Epithelial cell of prostate (primary cell): Measurements from ENCODE around the gene OR11H7.
A peak's percentile ranks its signal among the peaks of the same experiment; 100 is the strongest.
"Not testable (repeated sequence)": the region's sequence is repeated elsewhere in the genome, so short reads cannot be mapped to it uniquely, and the experiment has no call there.

Experiments
- DNase-seq: peaks from one replicate; pipeline ENCODE4 v3.0.0-alpha.2; 2011; ENCODE audit warnings: low read depth, low spot score
- H3K27ac ChIP-seq: fragments of 450-650 bp; 2 replicates; pipeline ENCODE4 v1.5.1; 2017; ENCODE audit warnings: mild to moderate bottlenecking

The OR11H7 gene

GRCh38 chr14:20228681-20229080 lies at the start of gene OR11H7:
OR11H7 (plus strand) TSS chr14:20228981.
- H3K27ac ChIP-seq, result no peak within 1 kb of the TSS
- no peak for DNase-seq

- DNase-seq, result no peak
- no peak overlapping the region for H3K27ac ChIP-seq
Observed at GRCh38 chr14:20179218-20179617, 49.6 kb upstream of the OR11H7 start.

- DNase-seq, result no peak
- no peak overlapping the region for H3K27ac ChIP-seq
Observed at GRCh38 chr14:20179880-20180279, 48.9 kb upstream of the OR11H7 start.

- DNase-seq, result no peak
- H3K27ac ChIP-seq, result no peak overlapping the region
Observed at GRCh38 chr14:20180486-20180885, 48.3 kb upstream of the OR11H7 start.

- H3K27ac ChIP-seq, result no peak overlapping the region
- DNase-seq, result no peak
Observed at GRCh38 chr14:20184181-20184580, 44.6 kb upstream of the OR11H7 start.

- H3K27ac ChIP-seq, result no peak within 1 kb of the TSS
- DNase-seq, result no peak
Observed at GRCh38 chr14:20190596-20190995, 38.2 kb upstream of the OR11H7 start, which contains the start of gene OR11G2. OR11G2 (plus strand) TSS chr14:20190896; CDS start chr14:20197438, 6,542 bp downstream.

GRCh38 chr14:20191396-20191795 lies 37.4 kb upstream of the OR11H7 start:
- DNase-seq, result no peak
- no peak overlapping the region for H3K27ac ChIP-seq

GRCh38 chr14:20194101-20194500 lies 34.7 kb upstream of the OR11H7 start:
- no peak for DNase-seq
- no peak overlapping the region for H3K27ac ChIP-seq

GRCh38 chr14:20195170-20195569 lies 33.6 kb upstream of the OR11H7 start:
- H3K27ac ChIP-seq, DNase-seq: not testable (repeated sequence)

GRCh38 chr14:20195911-20196310 lies 32.9 kb upstream of the OR11H7 start:
- no peak for DNase-seq
- H3K27ac ChIP-seq, result no peak overlapping the region

GRCh38 chr14:20197459-20197858 lies 31.3 kb upstream of the OR11H7 start:
- H3K27ac ChIP-seq, result no peak overlapping the region
- DNase-seq, result no peak

- DNase-seq, result no peak
- no peak overlapping the region for H3K27ac ChIP-seq
Observed at GRCh38 chr14:20198991-20199390, 29.8 kb upstream of the OR11H7 start.

- DNase-seq, result no peak
- H3K27ac ChIP-seq, result no peak overlapping the region
Observed at GRCh38 chr14:20204721-20205120, 24.1 kb upstream of the OR11H7 start.

- H3K27ac ChIP-seq, result no peak overlapping the region
Observed at GRCh38 chr14:20209595-20209994, 19.2 kb upstream of the OR11H7 start.

GRCh38 chr14:20212406-20212805 lies 16.4 kb upstream of the OR11H7 start:
- DNase-seq, result not testable (repeated sequence)

More at GRCh38 chr14:20209595-20209994, 19.2 kb upstream of the OR11H7 start:
- DNase-seq, result no peak

GRCh38 chr14:20215196-20215595 lies 13.6 kb upstream of the OR11H7 start:
- DNase-seq, result no peak
- no peak overlapping the region for H3K27ac ChIP-seq

More at GRCh38 chr14:20212406-20212805, 16.4 kb upstream of the OR11H7 start:
- not testable (repeated sequence) for H3K27ac ChIP-seq

GRCh38 chr14:20219033-20219432 lies 9.7 kb upstream of the OR11H7 start:
- H3K27ac ChIP-seq, result no peak overlapping the region
- DNase-seq, result no peak

- no peak for DNase-seq
- no peak within 1 kb of the TSS for H3K27ac ChIP-seq
Observed at GRCh38 chr14:20223410-20223809, 5.4 kb upstream of the OR11H7 start, which contains the start of gene OR11H6. OR11H6 (plus strand) TSS chr14:20223710; CDS start chr14:20223710, 0 bp downstream.

GRCh38 chr14:20235415-20235814 lies 6.6 kb downstream of the OR11H7 start:
- H3K27ac ChIP-seq, DNase-seq: not testable (repeated sequence)

- peak; percentile 12 for DNase-seq
- H3K27ac ChIP-seq, result no peak overlapping the region
Observed at GRCh38 chr14:20247646-20248246, 19.0 kb downstream of the OR11H7 start.

- DNase-seq, result peak; percentile 79
- H3K27ac ChIP-seq, result peak overlapping the region; percentile 75
Observed at GRCh38 chr14:20262642-20263128, 33.9 kb downstream of the OR11H7 start.

- not testable (repeated sequence) for DNase-seq
- H3K27ac ChIP-seq, result peak overlapping the region; percentile 75
Observed at GRCh38 chr14:20264361-20264760, 35.6 kb downstream of the OR11H7 start.
